SK-N-SH (cell line): ENCODE results near the gene ASPSCR1. TPM values are rescaled to one million over a fixed set of nuclear protein-coding genes. Genes with fewer than 3 reads are reported as not detected.

ENCODE experiments used
- CTCF ChIA-PET: fragments of 300-600, 350-600 bp; formaldehyde crosslinking; extraction: SDS; loops from one replicate; lab custom pipeline; 2021; lab: Yijun Ruan, JAX
- POLR2A ChIA-PET: fragments of 350-600 bp; sonication (Branson Sonifier 250); formaldehyde crosslinking; extraction: SDS; loops from one replicate; lab custom pipeline; 2020; ENCODE audit warnings: antibody characterized with exemption, inconsistent platforms; lab: Yijun Ruan, JAX
- DNase-seq: peaks from one replicate; pipeline ENCODE4 v3.0.0; 2012
- H2AFZ ChIP-seq: fragments of 200-600 bp; sonication (generic); 2 replicates; pipeline ENCODE4 v1.8.1; 2016; ENCODE audit warnings: antibody characterized with exemption, mild to moderate bottlenecking, low read depth
- H3F3A ChIP-seq: fragments of 200-600 bp; sonication (generic); replicated peaks from 2 replicates; pipeline ENCODE3; 2016; ENCODE audit warnings: antibody characterized with exemption, mild to moderate bottlenecking; ENCODE audit not compliant: insufficient read depth
- H3K27ac ChIP-seq, 2 experiments: fragments of 200-500 bp in 1 of 2; fragments of 200-600 bp in 1 of 2; sonication (Bioruptor generic) in 1 of 2; sonication (generic), shearing (Covaris generic) in 1 of 2; 2 replicates each; pipeline versions ENCODE4 v1.5.1 to v1.6.1; 2014 to 2016; ENCODE audit warnings: low read depth in 2 of 2, inconsistent platforms in 1 of 2, low read length in 1 of 2, mild to moderate bottlenecking in 1 of 2, mixed read lengths in 1 of 2
- H3K27me3 ChIP-seq: fragments of 200-600 bp; sonication (generic), shearing (Covaris generic); 2 replicates; pipeline ENCODE4 v1.6.1; 2016; ENCODE audit warnings: mixed run types; ENCODE audit not compliant: insufficient read depth
- H3K36me3 ChIP-seq, 2 experiments: fragments of 200-500 bp in 1 of 2; fragments of 200-600 bp in 1 of 2; sonication (Bioruptor generic) in 1 of 2; sonication (generic) in 1 of 2; replicated peaks in 1 of 2; 2 replicates each; pipeline versions ENCODE3 to v1.5.1; 2014 to 2016; ENCODE audit warnings: low read length in 1 of 2, mild to moderate bottlenecking in 1 of 2; ENCODE audit not compliant: insufficient read depth in 2 of 2, control insufficient read depth in 1 of 2
- H3K4me1 ChIP-seq, 2 experiments: fragments of 200-500 bp in 1 of 2; fragments of 200-600 bp in 1 of 2; sonication (Bioruptor generic) in 1 of 2; sonication (generic), shearing (Covaris generic) in 1 of 2; 2 replicates each; pipeline versions ENCODE4 v1.5.1 to v1.6.1; 2014 to 2016; ENCODE audit warnings: low read depth in 1 of 2, low read length in 1 of 2, mixed run types in 1 of 2; ENCODE audit not compliant: insufficient read depth in 2 of 2, control insufficient read depth in 1 of 2
- H3K4me2 ChIP-seq: fragments of 200-600 bp; sonication (generic), shearing (Covaris generic); 2 replicates; pipeline ENCODE4 v1.6.1; 2017; ENCODE audit warnings: mixed run types
- H3K4me3 ChIP-seq, 2 experiments: fragments of 200-500 bp in 1 of 2; fragments of 200-600 bp in 1 of 2; sonication (Bioruptor generic) in 1 of 2; sonication (generic), shearing (Covaris generic) in 1 of 2; 2 replicates each; pipeline versions ENCODE4 v1.5.1 to v1.8.1; 2014 to 2016; ENCODE audit warnings: low read depth in 2 of 2, inconsistent platforms in 1 of 2, low read length in 1 of 2, mild to moderate bottlenecking in 1 of 2, mixed read lengths in 1 of 2, moderate library complexity in 1 of 2
- H3K79me2 ChIP-seq: fragments of 200-600 bp; sonication (generic); 2 replicates; pipeline ENCODE4 v1.8.1; 2017; ENCODE audit warnings: mild to moderate bottlenecking; ENCODE audit not compliant: insufficient read depth
- H3K9ac ChIP-seq: fragments of 200-600 bp; sonication (generic); 2 replicates; pipeline ENCODE4 v1.6.1; 2017; ENCODE audit warnings: mixed run types
- H3K9me2 ChIP-seq: fragments of 200-600 bp; sonication (generic); 2 replicates; pipeline ENCODE4 v1.6.1; 2017; ENCODE audit warnings: mixed run types
- H3K9me3 ChIP-seq: fragments of 200-600 bp; sonication (generic); 2 replicates; pipeline ENCODE4 v1.6.1; 2017; ENCODE audit warnings: mixed run types, mild to moderate bottlenecking, moderate library complexity
- H4K20me1 ChIP-seq: fragments of 200-600 bp; sonication (generic); 2 replicates; pipeline ENCODE4 v1.6.1; 2017; ENCODE audit warnings: mild to moderate bottlenecking, mixed run types; ENCODE audit not compliant: insufficient read depth
- CTCF ChIP-seq: fragments of 200-600 bp; sonication (generic); IDR thresholded peaks from 2 replicates; pipeline ENCODE4 v1.6.1; 2017; ENCODE audit warnings: antibody characterized with exemption, mild to moderate bottlenecking, moderate library complexity
- ELF1 ChIP-seq: IDR thresholded peaks from 2 replicates; pipeline ENCODE4 v1.4.0; 2012
- EZH2phosphoT487 ChIP-seq: fragments of 200-600 bp; sonication (generic); IDR thresholded peaks from 2 replicates; pipeline ENCODE4 v1.6.1; 2017; ENCODE audit warnings: low read depth, mixed run types, mild to moderate bottlenecking, antibody characterized with exemption, moderate library complexity, borderline replicate concordance
- FOSL2 ChIP-seq: IDR thresholded peaks from 2 replicates; pipeline ENCODE4 v1.4.0; 2012; ENCODE audit warnings: low read depth, mild to moderate bottlenecking, moderate library complexity, borderline replicate concordance
- MAX ChIP-seq: IDR thresholded peaks from 2 replicates; pipeline ENCODE4 v1.4.0; 2012; ENCODE audit warnings: low read depth
- MEF2A ChIP-seq: IDR thresholded peaks from 2 replicates; pipeline ENCODE4 v1.4.0; 2012; ENCODE audit warnings: low read depth, borderline replicate concordance
- NFIC ChIP-seq: IDR thresholded peaks from 2 replicates; pipeline ENCODE4 v1.4.0; 2012; ENCODE audit warnings: borderline replicate concordance
- NRF1 ChIP-seq: IDR thresholded peaks from 2 replicates; pipeline ENCODE4 v1.6.1; 2012; ENCODE audit warnings: low read depth, mild to moderate bottlenecking, low read length
- PBX3 ChIP-seq: IDR thresholded peaks from 2 replicates; pipeline ENCODE4; 2012
- POLR2AphosphoS5 ChIP-seq: IDR thresholded peaks from 2 replicates; pipeline ENCODE4 v1.6.1; 2012; ENCODE audit warnings: low read depth, low read length
- RAD21 ChIP-seq: IDR thresholded peaks from 2 replicates; pipeline ENCODE4 v1.6.1; 2012; ENCODE audit warnings: mild to moderate bottlenecking, low read length
- RCOR1 ChIP-seq: fragments of 150-350 bp; IDR thresholded peaks from 2 replicates; pipeline ENCODE4 v1.6.1; 2017; ENCODE audit warnings: antibody characterized with exemption, low read length
- RFX5 ChIP-seq: IDR thresholded peaks from 2 replicates; pipeline ENCODE4 v1.6.1; 2012; ENCODE audit warnings: mild to moderate bottlenecking, improper control_type of control experiment, low read length
- SIN3A ChIP-seq: IDR thresholded peaks from 2 replicates; pipeline ENCODE4 v1.6.1; 2012; ENCODE audit warnings: low read depth, mild to moderate bottlenecking, low read length, moderate library complexity, borderline replicate concordance
- ZBTB33 ChIP-seq: IDR thresholded peaks from 2 replicates; pipeline ENCODE4 v1.4.0; 2012; ENCODE audit warnings: low read depth, borderline replicate concordance
- WGBS: methylation state at CpG from one replicate; pipeline ENCODE4 v1.1.6; 2017; ENCODE audit warnings: low lambda C conversion rate; 5-methylcytosine and 5-hydroxymethylcytosine counted together
- polyA plus RNA-seq, 3 experiments: library from polyadenylated mRNA; depleted of rRNA; stranded (reverse); fragments of >200 nt; gene quantifications; 2 replicates each; pipeline ENCODE4 v1.2.3, GENCODE V29; 2012

Gene ASPSCR1
- polyA plus RNA-seq, 1 of the 3 experiments (the other 2 are of a cell fraction): 36.2 TPM

- H3K4me1 ChIP-seq: peaks cover 0 to 25% of the 10 kb centered on the region in 2 experiments; a peak in 2 of 4 replicates
- ChIA-PET CTCF (interaction anchor here (0.9 to 5.1 kb wide), 7 partner anchors 10 to 91 kb away, joined by 3 to 45 read pairs (median 18); partner anchors contain the start of genes DCXR and RAC3), POLR2A (interaction anchor here (0.6 kb wide), 1 partner anchor 91 kb away, joined by 3 read pairs; no protein-coding TSS in a partner anchor)
- H3F3A ChIP-seq: peaks cover 5% of the 10 kb centered on the region
- peak overlapping the region; percentile 81 to 100 for H3K4me3 ChIP-seq
- H3K4me2 ChIP-seq: peak overlapping the region; percentile 92
- peak overlapping the region; percentile 71; the same call in 1 of the 2 replicates for H3K9ac ChIP-seq
- H3K36me3 ChIP-seq: peaks cover 29 to 57% of the 10 kb centered on the region in 2 experiments
- H3K9me3 ChIP-seq: no peaks in the 10 kb centered on the region
- H3K79me2 ChIP-seq: peaks cover 48% of the 10 kb centered on the region
- DNase-seq: no peak
- H3K9me2 ChIP-seq: no peaks in the 10 kb centered on the region
- H4K20me1 ChIP-seq: peaks cover 14% of the 10 kb centered on the region; the same call in 1 of the 2 replicates
- H2AFZ ChIP-seq: no peak overlapping the region
- no peak overlapping the region; a peak in 1 of 4 replicates for H3K27ac ChIP-seq
- TF ChIP-seq CTCF (no peak), RAD21 (no peak), ZBTB33 (no peak), MAX (no peak), PBX3 (no peak), EZH2phosphoT487 (no peak), ELF1 (no peak), NFIC (no peak), MEF2A (no peak), RCOR1 (no peak), NRF1 (no peak), FOSL2 (no peak), RFX5 (no peak), POLR2AphosphoS5 (no peak), SIN3A (no peak)
- H3K27me3 ChIP-seq: no peaks in the 10 kb centered on the region
- WGBS: 90% methylated on average over 28 of the region's 28 CpGs
These were observed 72.8 kb downstream of the ASPSCR1 start for GRCh38 chr17:82050152-82050760.
